ENCODE results near the gene NLK.

- no peak for TF ChIP-seq POLR2A (IDR thresholded peaks at IDR 0.05)
- TF ChIP-seq CTCF (IDR thresholded peaks at IDR 0.05), result no peak
Observed at GRCh38 chr17:28119560-28119959, 77.1 kb downstream of the NLK start.

All from upper lobe of left lung (tissue), 4 donors.